Medulla oblongata (tissue), 1 donor: ENCODE measurements around the gene EGFL6.
"Not testable (repeated sequence)": the region's sequence is repeated elsewhere in the genome, so short reads cannot be mapped to it uniquely, and the experiment has no call there.

Experiments used
- DNase-seq: peaks from one replicate; pipeline ENCODE4 v3.0.0-alpha.2; 2015; ENCODE audit errors: extremely low spot score

The EGFL6 gene

DNA sequence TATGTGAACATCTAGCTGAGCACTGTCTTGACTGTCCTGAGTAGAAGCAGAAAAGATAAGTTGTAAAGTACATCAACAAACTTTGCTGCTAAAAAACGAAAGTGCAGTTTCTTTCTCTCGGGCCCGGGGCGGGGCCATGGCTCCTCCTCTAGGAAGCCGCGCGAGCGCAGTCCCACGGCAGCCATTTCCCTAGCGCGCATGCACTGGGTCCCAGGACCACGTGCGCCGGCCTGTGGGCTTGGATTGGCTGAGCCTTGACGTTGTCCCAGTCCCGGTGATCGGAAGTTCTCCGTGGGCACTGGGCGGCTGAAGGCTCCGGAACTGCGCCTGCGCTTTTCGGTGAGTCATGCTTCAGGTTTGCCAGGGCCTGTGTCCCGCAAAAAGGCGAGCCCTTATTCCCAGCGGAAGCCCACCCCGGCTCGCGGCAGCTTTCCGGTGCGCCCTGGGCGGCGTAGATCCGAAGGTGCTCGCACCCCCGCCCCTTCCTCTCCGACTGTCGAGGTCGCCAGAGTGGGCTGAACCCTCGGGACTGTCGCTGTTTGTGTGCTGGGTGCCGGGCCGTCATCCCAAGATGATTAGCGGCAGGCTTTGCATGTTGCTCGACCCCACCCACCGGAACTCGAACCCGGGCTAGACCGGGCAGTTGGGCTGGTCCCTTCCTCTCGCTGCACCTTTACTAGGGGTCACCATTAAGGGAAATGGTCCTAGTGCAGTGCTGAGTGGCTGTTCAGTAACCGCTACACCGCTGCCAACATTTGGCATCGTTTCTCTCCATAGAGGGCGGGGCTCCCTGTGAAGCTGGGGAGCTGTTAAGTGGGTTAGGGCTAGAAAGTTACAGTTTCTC, 83.7 kb downstream of the EGFL6 start, which contains the start of gene TCEANC:
TCEANC (plus strand) TSS at position 292 of the 844 bp plus-strand sequence. CDS start 9,368 bp downstream, outside the sequence.
- peak; percentile 94 for DNase-seq

DNA sequence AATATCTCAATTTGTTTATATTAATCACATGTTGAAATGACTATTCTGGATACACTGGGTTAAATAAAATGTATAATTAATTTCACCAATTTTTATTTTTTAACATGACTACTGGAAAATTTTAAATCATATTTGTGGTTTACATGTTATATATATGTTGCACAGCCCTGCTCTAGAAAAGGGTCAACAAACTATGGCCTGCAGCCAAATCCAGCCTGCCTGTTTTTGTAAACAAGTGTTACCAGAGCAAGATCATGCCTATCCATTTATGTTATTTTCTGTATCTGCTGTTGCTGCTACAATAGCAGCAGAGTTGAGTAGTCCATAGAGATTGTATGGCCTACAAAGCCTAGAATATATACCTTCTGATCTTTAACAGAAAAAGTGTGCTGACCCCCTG, 84.7 kb downstream of the EGFL6 start:
- DNase-seq, result no peak

GRCh38 chrX:13655674-13656073, 86.3 kb downstream of the EGFL6 start:
- DNase-seq, result no peak

DNA sequence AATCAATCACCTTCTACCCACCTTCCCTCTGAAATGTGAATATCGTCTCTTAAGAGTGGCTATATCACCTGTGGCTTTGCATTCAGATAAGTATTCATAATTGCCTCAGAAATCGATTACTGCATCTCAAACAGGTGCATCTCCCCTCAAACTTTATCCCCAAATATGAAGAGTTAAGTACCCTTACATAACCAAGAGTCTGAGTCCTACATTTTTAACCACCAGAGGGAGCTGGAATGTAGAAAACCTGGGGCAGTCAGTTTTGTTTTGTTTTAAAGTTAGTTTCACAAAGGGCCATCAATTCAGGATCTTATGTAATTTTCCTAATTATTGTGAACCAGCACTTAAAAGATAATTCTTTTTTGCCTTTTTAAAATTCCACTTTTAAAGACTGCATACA, 89.2 kb downstream of the EGFL6 start:
- peak; percentile 79 for DNase-seq

GRCh38 chrX:13659063-13659462, 89.7 kb downstream of the EGFL6 start:
- no peak for DNase-seq

- no peak for DNase-seq
Observed at GRCh38 chrX:13661735-13662288, 92.4 kb downstream of the EGFL6 start.

DNA sequence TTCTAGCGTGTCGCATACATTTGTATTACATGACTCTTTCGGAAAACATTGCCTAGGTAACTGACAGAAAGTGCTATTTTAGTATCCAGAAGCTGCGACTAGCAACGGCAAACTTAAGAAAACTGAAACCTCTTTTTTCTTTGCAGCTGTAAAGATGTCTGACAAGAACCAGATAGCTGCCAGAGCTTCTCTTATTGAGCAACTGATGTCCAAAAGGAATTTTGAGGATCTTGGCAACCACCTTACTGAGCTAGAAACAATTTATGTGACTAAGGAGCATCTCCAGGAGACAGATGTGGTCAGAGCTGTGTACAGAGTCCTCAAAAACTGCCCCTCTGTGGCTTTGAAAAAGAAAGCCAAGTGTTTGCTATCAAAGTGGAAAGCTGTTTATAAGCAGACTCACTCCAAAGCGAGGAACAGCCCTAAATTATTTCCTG, 93.0 kb downstream of the EGFL6 start:
- no peak for DNase-seq

- DNase-seq, result no peak
Observed at GRCh38 chrX:13664020-13664419, 94.6 kb downstream of the EGFL6 start.

- peak; percentile 81 for DNase-seq
Observed at GRCh38 chrX:13666836-13667235, 97.4 kb downstream of the EGFL6 start.

GRCh38 chrX:13667919-13668318, 98.5 kb downstream of the EGFL6 start:
- DNase-seq, result no peak

GRCh38 chrX:13669246-13669737, 99.9 kb downstream of the EGFL6 start:
- DNase-seq, result peak; percentile 44

- DNase-seq, result not testable (repeated sequence)
Observed at GRCh38 chrX:13669755-13670154, 100.4 kb downstream of the EGFL6 start.

DNA sequence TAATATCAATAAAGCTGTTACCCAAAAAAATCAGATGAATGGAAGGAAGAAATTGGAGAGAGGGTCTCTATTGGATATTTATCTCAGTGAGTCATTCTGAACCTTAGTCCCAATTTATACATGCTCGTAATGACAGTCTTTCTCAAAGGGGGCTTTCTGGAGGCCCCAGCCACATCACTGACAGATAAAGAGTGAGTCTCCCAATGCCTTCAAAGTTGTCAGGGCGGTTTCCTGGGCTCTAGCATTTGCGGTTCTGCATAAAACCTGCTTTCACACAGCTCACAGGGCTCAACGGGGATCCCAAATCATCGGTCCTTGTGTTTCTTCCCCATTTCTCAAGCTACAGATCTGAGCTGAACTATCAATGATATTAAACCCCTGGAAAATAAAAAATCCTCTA, 100.8 kb downstream of the EGFL6 start:
- no peak for DNase-seq

DNA sequence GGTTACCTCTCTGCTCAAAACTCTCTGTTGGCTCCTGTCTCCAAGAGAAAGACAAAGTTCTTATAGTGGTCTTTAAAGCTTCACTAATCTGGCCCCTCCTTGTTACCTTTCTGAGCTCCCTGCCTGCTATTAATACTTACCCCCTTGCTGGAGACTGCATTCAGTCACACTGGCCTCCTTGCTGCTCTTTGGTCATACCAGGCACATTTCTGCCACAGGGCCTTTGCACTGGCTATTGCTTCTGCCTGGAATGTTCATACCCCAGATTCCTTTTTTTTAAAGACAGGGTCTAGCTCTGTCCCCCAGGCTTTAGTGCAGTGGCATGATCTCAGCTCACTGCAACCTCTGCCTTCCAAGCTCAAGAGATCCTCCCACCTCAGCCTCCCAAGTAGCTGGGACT, 103.6 kb downstream of the EGFL6 start:
- no peak for DNase-seq

DNA sequence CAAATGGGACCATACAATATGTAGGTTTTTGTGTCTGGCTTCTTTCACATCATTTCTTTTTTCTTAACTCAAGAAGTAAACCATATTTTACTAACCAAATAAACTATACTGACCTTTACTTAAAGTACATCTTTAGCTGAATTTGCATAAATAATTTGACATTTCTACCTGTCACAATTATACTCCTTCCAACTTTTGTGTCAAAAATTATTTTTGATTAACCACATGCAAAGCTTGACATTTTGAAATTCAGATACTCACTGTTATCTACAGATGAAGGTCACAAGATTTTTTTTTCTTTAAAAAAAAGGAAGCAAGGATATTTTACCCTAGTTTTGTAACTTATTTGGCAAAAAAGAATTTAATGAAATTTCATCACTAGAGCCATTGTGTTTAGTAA, 107.5 kb downstream of the EGFL6 start:
- no peak for DNase-seq

GRCh38 chrX:13679700-13680099, 110.3 kb downstream of the EGFL6 start:
- not testable (repeated sequence) for DNase-seq

DNA sequence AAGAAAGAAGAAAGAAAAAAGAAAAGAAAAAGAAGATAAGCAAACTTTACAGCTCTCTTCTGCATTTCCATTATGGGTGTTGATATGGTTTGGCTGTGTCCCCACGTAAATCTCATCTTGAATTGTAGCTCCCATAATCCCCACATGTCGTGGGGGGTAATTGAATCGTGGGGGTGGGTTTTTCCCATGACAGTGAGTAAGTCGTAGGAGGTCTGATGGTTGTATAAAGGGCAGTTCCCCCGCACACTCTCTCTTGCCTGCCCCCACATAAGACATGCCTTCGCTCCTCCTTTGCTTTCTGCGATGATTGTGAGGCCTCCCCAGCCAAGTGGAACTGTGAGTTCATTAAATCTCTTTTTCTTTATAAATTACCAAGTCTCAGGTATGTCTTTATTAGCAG, 112.2 kb downstream of the EGFL6 start:
- DNase-seq, result no peak
